Tibial artery (tissue), 4 donors: Measurements from ENCODE around the gene GPALPP1.
A peak's percentile ranks its signal among the peaks of the same experiment; 100 is the strongest.

Experiments used
- DNase-seq, 2 donors: peaks; one replicate each; pipeline ENCODE4 v3.0.0-alpha.2; 2019
- H3K27ac ChIP-seq, 2 donors: fragments of 200-600 bp; sonication (generic) in 1 of 2; 1 replicate in 1 of 2; 2 replicates in 1 of 2; pipeline ENCODE4 v1.5.1; 2018 to 2019; ENCODE audit warnings: mild to moderate bottlenecking in 1 of 2
- H3K27me3 ChIP-seq, 2 donors: fragments of 200-600 bp; sonication (generic) in 1 of 2; one replicate each; pipeline versions ENCODE4 v1.5.1 to v1.6.0; 2016 to 2019
- H3K36me3 ChIP-seq, 3 donors: fragments of 200-600 bp; sonication (generic) in 2 of 3; one replicate each; pipeline ENCODE4 v1.5.1; 2016 to 2019; ENCODE audit warnings: mild to moderate bottlenecking in 2 of 3
- H3K4me1 ChIP-seq, 4 donors: fragments of 200-600 bp; sonication (generic) in 2 of 4; 1 replicate in 3 of 4; 2 replicates in 1 of 4; pipeline ENCODE4 v1.5.1; 2016 to 2019
- H3K4me3 ChIP-seq, 2 donors: fragments of 200-600 bp; sonication (generic) in 1 of 2; 1 replicate in 1 of 2; 2 replicates in 1 of 2; pipeline ENCODE4 v1.5.1; 2018 to 2019; ENCODE audit warnings: mild to moderate bottlenecking in 2 of 2
- H3K9me3 ChIP-seq, 3 donors: fragments of 200-600 bp; sonication (generic) in 1 of 3; one replicate each; pipeline ENCODE4 v1.5.1; 2016 to 2019
- intact Hi-C: fragments of 100-400 bp; cut with DNase I; formaldehyde crosslinking; loops from one replicate; pipeline ENCODE4 v1.15.0; 2023; ENCODE audit warnings: low total_unique reads
- TF ChIP-seq, protein P1 (sequence below), 2 experiments: fragments of 200-600 bp in 1 of 2; fragments of 450-650 bp in 1 of 2; IDR thresholded peaks; one replicate each; pipeline ENCODE4 v1.5.1; 2017 to 2019; ENCODE audit warnings: antibody characterized with exemption in 2 of 2, mild to moderate bottlenecking in 1 of 2, moderate library complexity in 1 of 2

Gene GPALPP1

GRCh38 chr13:45042539-45042938 lies 53.2 kb downstream of the GPALPP1 start:
- no peak for DNase-seq
- intact Hi-C loops = no loop called here
- Histone ChIP-seq H3K4me3 (no peak overlapping the region), H3K9me3 (no peaks in the 10 kb centered on the region), H3K36me3 (peaks cover 0 to 13% (median 6%) of the 10 kb centered on the region in 3 donors), H3K4me1 (peaks cover 0 to 9% (median 4%) of the 10 kb centered on the region in 4 donors), H3K27me3 (no peaks in the 10 kb centered on the region), H3K27ac (no peak overlapping the region)
- TF ChIP-seq, protein P1, sequence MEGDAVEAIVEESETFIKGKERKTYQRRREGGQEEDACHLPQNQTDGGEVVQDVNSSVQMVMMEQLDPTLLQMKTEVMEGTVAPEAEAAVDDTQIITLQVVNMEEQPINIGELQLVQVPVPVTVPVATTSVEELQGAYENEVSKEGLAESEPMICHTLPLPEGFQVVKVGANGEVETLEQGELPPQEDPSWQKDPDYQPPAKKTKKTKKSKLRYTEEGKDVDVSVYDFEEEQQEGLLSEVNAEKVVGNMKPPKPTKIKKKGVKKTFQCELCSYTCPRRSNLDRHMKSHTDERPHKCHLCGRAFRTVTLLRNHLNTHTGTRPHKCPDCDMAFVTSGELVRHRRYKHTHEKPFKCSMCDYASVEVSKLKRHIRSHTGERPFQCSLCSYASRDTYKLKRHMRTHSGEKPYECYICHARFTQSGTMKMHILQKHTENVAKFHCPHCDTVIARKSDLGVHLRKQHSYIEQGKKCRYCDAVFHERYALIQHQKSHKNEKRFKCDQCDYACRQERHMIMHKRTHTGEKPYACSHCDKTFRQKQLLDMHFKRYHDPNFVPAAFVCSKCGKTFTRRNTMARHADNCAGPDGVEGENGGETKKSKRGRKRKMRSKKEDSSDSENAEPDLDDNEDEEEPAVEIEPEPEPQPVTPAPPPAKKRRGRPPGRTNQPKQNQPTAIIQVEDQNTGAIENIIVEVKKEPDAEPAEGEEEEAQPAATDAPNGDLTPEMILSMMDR (IDR thresholded peaks at IDR 0.05) = no peak

DNA sequence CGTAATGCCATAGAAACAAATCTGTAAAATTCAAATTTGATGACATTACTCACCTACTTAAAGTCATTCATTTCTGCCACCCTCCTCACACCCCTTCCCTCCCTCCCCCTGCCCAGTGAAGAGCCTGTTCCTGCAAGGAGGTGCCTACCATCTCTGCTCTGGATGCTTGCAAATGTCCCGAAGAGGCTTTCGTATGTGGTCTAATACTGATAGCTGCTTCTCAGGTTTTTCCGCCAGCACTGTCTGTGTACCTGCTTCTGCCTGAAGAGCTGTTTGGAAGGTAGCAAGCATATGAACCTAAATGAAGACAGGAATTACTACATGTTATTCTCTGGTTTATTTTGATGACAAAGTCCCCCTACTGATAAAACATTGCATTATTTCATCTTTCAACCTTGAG lies 57.1 kb downstream of the GPALPP1 start:
- intact Hi-C loops = loop anchor here (2.0 to 5.0 kb wide), 2 partner anchors 236 to 261 kb away; no protein-coding TSS in a partner anchor
- H3K4me1 ChIP-seq = peaks cover 0 to 10% (median 5%) of the 10 kb centered on the region in 4 donors
- H3K27ac ChIP-seq = no peak overlapping the region
- no peak for DNase-seq
- TF ChIP-seq, protein P1 (IDR thresholded peaks at IDR 0.05) = no peak
- H3K9me3 ChIP-seq = no peaks in the 10 kb centered on the region
- no peaks in the 10 kb centered on the region for H3K27me3 ChIP-seq
- no peaks in the 10 kb centered on the region for H3K36me3 ChIP-seq
- peak overlapping the region in 1 of 2 donors; percentile 46 for H3K4me3 ChIP-seq

DNA sequence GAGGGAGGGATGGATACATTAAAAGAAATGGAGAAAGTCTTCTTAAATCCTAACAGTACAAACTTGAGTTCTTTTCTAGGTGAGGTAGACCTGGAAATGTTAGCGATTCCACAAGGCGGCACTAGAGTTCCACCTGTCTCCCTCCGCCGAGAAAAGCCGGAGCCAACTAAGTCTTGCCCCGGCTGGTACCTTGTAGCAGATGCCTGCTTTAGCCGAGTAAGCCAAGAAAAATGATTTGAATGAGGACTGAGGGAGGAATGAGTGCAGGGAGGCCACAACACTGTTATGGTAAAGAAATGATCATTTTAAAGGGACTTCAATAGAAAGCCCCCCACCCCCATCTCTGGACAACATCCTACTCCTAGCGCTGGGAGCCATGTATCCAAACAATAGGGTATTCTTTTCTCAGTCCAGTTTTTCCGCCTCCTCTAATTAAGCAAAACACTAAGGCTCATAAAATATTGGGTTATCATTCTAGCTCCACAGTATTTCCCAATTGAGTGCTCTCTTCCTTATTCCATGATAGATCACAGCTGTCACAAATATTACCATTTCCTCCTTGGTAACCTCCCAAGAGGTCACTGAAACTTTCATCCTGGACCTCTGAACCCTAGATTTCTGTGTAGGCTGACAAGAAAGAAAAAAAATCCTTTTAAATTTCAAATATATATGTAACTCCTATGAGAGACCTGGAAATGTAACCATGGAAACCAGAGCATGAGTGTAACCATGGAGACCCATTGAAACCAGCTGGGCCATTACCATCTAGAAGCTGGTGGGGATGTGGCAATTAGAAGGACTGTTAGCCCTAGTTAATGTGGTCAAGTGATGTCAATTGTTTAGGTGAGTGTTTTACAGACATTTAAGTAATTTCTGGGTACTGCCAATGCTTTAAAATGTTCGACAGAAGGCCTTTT lies 58.3 kb downstream of the GPALPP1 start:
- no peaks in the 10 kb centered on the region for H3K36me3 ChIP-seq
- H3K27me3 ChIP-seq = no peaks in the 10 kb centered on the region
- no peak overlapping the region for H3K27ac ChIP-seq
- intact Hi-C loops = loop anchor here (2.0 to 5.0 kb wide), 2 partner anchors 235 to 260 kb away; no protein-coding TSS in a partner anchor
- DNase-seq = peak; percentile 60 to 73
- no peaks in the 10 kb centered on the region for H3K9me3 ChIP-seq
- peaks cover 0 to 10% (median 5%) of the 10 kb centered on the region in 4 donors for H3K4me1 ChIP-seq
- TF ChIP-seq, protein P1 (IDR thresholded peaks at IDR 0.05) = peak; percentile 86 to 93
- peak overlapping the region; percentile 38 to 46 for H3K4me3 ChIP-seq

- H3K27ac ChIP-seq = no peak overlapping the region
- intact Hi-C loops = loop anchor here (5.0 kb wide), 1 partner anchor 258 kb away; no protein-coding TSS in a partner anchor
- no peak for DNase-seq
- no peaks in the 10 kb centered on the region for H3K36me3 ChIP-seq
- TF ChIP-seq, protein P1 (IDR thresholded peaks at IDR 0.05) = no peak
- peaks cover 0 to 10% (median 5%) of the 10 kb centered on the region in 4 donors for H3K4me1 ChIP-seq
- H3K9me3 ChIP-seq = no peaks in the 10 kb centered on the region
- H3K4me3 ChIP-seq = no peak overlapping the region
- no peaks in the 10 kb centered on the region for H3K27me3 ChIP-seq
Observed at GRCh38 chr13:45048890-45049407, 59.6 kb downstream of the GPALPP1 start.

DNA sequence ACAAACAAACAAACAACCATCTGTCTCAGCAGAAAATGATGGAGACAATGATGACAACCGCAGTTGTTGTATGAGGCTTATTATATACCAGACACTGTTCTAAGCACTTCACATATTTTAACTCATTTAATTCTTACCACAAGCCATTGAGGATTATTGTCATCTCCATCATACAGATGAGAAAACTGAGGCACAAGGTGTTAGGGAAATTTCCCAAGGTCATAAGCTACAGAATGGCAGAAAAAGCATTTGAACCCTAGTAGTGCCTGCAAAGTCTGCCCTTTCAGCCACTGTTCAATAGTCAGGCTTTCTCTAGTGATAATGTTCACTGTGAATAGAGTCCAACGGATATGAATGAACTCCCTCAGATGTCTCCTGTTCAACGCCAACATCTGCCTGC lies 60.1 kb downstream of the GPALPP1 start:
- no peaks in the 10 kb centered on the region for H3K36me3 ChIP-seq
- DNase-seq = no peak
- peaks cover 0 to 10% (median 5%) of the 10 kb centered on the region in 4 donors for H3K4me1 ChIP-seq
- no peak overlapping the region for H3K4me3 ChIP-seq
- intact Hi-C loops = loop anchor here (5.0 kb wide), 1 partner anchor 258 kb away; no protein-coding TSS in a partner anchor
- H3K27ac ChIP-seq = no peak overlapping the region
- H3K27me3 ChIP-seq = no peaks in the 10 kb centered on the region
- TF ChIP-seq, protein P1 (IDR thresholded peaks at IDR 0.05) = no peak
- H3K9me3 ChIP-seq = no peaks in the 10 kb centered on the region
